GM12878 (cell line): ENCODE results near the gene CRYL1. TPM values are rescaled to one million over a fixed set of nuclear protein-coding genes. Genes with fewer than 3 reads are reported as not detected.

Experiments used
- BACH1 ChIP-seq: fragments of 450-650 bp; IDR thresholded peaks from 2 replicates; pipeline ENCODE4 v1.6.1; 2017; ENCODE audit warnings: mild to moderate bottlenecking, borderline replicate concordance
- BRCA1 ChIP-seq: IDR thresholded peaks from 2 replicates; pipeline ENCODE4 v1.6.1; 2011; ENCODE audit warnings: low read depth, low read length, improper control_type of control experiment
- CHD4 ChIP-seq: fragments of 200-600 bp; sonication (generic); IDR thresholded peaks from 2 replicates; pipeline ENCODE4 v1.6.1; 2016; ENCODE audit warnings: mild to moderate bottlenecking
- DPF2 ChIP-seq: fragments of 450-650 bp; IDR thresholded peaks from 2 replicates; pipeline ENCODE4 v1.6.1; 2017; ENCODE audit warnings: mild to moderate bottlenecking
- ESRRA ChIP-seq: IDR thresholded peaks from 2 replicates; pipeline ENCODE4 v1.6.1; 2012; ENCODE audit warnings: mild to moderate bottlenecking, low read length, improper control_type of control experiment
- ETV6 ChIP-seq, 2 experiments: fragments of 450-650 bp in 1 of 2; IDR thresholded peaks in 1 of 2; conservative IDR thresholded peaks in 1 of 2; 2 replicates each; pipeline ENCODE4 v1.6.1; 2014; ENCODE audit warnings: antibody characterized with exemption in 1 of 2, borderline replicate concordance in 1 of 2, low read depth in 1 of 2, mild to moderate bottlenecking in 1 of 2, moderate library complexity in 1 of 2
- FOS ChIP-seq: IDR thresholded peaks from 3 replicates; pipeline ENCODE4 v1.6.1; 2011; ENCODE audit warnings: borderline replicate concordance; ENCODE audit not compliant: insufficient read length; ENCODE audit errors: extremely low read depth
- HDAC6 ChIP-seq: fragments of 200-600 bp; sonication (generic); IDR thresholded peaks from one replicate; pipeline ENCODE4 v1.8.0; 2017; ENCODE audit warnings: antibody characterized with exemption; ENCODE audit not compliant: unreplicated experiment
- IRF5 ChIP-seq: fragments of 450-650 bp; IDR thresholded peaks from 2 replicates; pipeline ENCODE4 v1.6.1; 2017; ENCODE audit warnings: borderline replicate concordance
- KLF5 ChIP-seq: fragments of 450-650 bp; IDR thresholded peaks from 2 replicates; pipeline ENCODE4 v1.6.1; 2014; ENCODE audit warnings: mild to moderate bottlenecking; ENCODE audit not compliant: partially characterized antibody
- MXI1 ChIP-seq: fragments of 150-350 bp; IDR thresholded peaks from 2 replicates; pipeline ENCODE4 v1.6.1; 2011; ENCODE audit warnings: low read depth, mild to moderate bottlenecking, inconsistent platforms, low read length, improper control_type of control experiment
- NBN ChIP-seq: fragments of 450-650 bp; IDR thresholded peaks from 2 replicates; pipeline ENCODE4 v1.6.1; 2016
- RAD21 ChIP-seq: IDR thresholded peaks from 2 replicates; pipeline ENCODE4 v1.6.1; 2011; ENCODE audit warnings: mild to moderate bottlenecking, low read depth, low read length, moderate library complexity; ENCODE audit not compliant: insufficient read depth
- RELA ChIP-seq: fragments of 450-650 bp; IDR thresholded peaks from 2 replicates; pipeline ENCODE4 v1.8.0; 2014; ENCODE audit warnings: borderline replicate concordance; ENCODE audit not compliant: partially characterized antibody
- SIX5 ChIP-seq: IDR thresholded peaks from 2 replicates; pipeline ENCODE4 v1.6.1; 2011; ENCODE audit warnings: mild to moderate bottlenecking, low read depth, low read length, moderate library complexity; ENCODE audit not compliant: severe bottlenecking
- SKIL ChIP-seq: fragments of 450-650 bp; IDR thresholded peaks from 2 replicates; pipeline ENCODE4 v1.6.1; 2017; ENCODE audit warnings: mild to moderate bottlenecking, low read depth, inconsistent platforms; ENCODE audit not compliant: poor library complexity, severe bottlenecking
- SP1 ChIP-seq: IDR thresholded peaks from one replicate; pipeline ENCODE4 v1.6.1; 2011; ENCODE audit warnings: low read depth, low read length
- STAT1 ChIP-seq: fragments of 450-650 bp; conservative IDR thresholded peaks from 2 replicates; pipeline ENCODE4 v1.6.1; 2014; ENCODE audit warnings: antibody characterized with exemption, mild to moderate bottlenecking
- STAT3 ChIP-seq: IDR thresholded peaks from 2 replicates; pipeline ENCODE4 v1.6.1; 2011; ENCODE audit warnings: low read depth, low read length, improper control_type of control experiment
- TBL1XR1 ChIP-seq: IDR thresholded peaks from 2 replicates; pipeline ENCODE4 v1.6.1; 2012; ENCODE audit warnings: low read depth, low read length, improper control_type of control experiment
- USF2 ChIP-seq: IDR thresholded peaks from 2 replicates; pipeline ENCODE4 v1.6.1; 2011; ENCODE audit warnings: low read depth, low read length, improper control_type of control experiment, borderline replicate concordance
- ZBTB11 ChIP-seq: fragments of 450-650 bp; formaldehyde crosslinking; IDR thresholded peaks from 2 replicates; pipeline ENCODE4 v1.5.0; 2022; ENCODE audit warnings: mild to moderate bottlenecking, missing genetic modification characterization
- polyA plus RNA-seq, 11 experiments: library from polyadenylated mRNA; depleted of rRNA in 4 of 11; unstranded in 6 of 11; stranded (reverse) in 5 of 11; fragments of >200 nt; fragmentation: Nextera tagmentation in 4 of 11; fragmentation: Illumina TruSeq in 1 of 11; extraction: Ambion mirVana in 4 of 11; extraction: Trizol in 1 of 11; gene quantifications; 1 replicate in 1 of 11; 2 replicates in 10 of 11; pipeline versions ENCODE4 v1.2.1 to v1.2.3, GENCODE V29; 2011 to 2016; ENCODE audit warnings: inconsistent platforms in 2 of 11, missing spikeins in 2 of 11, low read depth in 1 of 11
- total RNA-seq, 4 experiments: library from RNA; depleted of rRNA in 3 of 4; stranded (reverse); fragments of >200 nt in 3 of 4; fragmentation: Illumina TruSeq in 1 of 4; extraction: Trizol in 1 of 4; gene quantifications; 2 replicates each; pipeline versions ENCODE4 v1.2.1 to v1.2.3, GENCODE V29; 2013 to 2021

CRYL1 gene
- total and polyA plus RNA-seq, 10 of the 15 experiments (the other 5 are each of a cell fraction or from before 2014, with no cell fraction given): 5.5 to 36.7 (median 12.2) TPM

- TF ChIP-seq SKIL (no peak), BACH1 (peak; percentile 69; the same call in 1 of the 2 replicates), RELA (no peak), ETV6 (conservative IDR thresholded peaks at IDR 0.05 in 1 of 2, IDR thresholded peaks at IDR 0.05 in 1 of 2; ENCODE audit: borderline replicate concordance in 1 of 2, low read depth in 1 of 2) (no peak), STAT1 (no peak), CHD4 (no peak), SIX5 (no peak), ZBTB11 (no peak), IRF5 (no peak), RAD21 (no peak), SP1 (no peak), KLF5 (no peak), USF2 (no peak), STAT3 (no peak), FOS (no peak), HDAC6 (no peak), NBN (peak; percentile 50), TBL1XR1 (no peak), MXI1 (peak; percentile 15; the same call in 1 of the 2 replicates), BRCA1 (no peak), DPF2 (0 out of 2 replicates have a peak, but pooled peaks have one; percentile 54), ESRRA (no peak)
Measured at GRCh38 chr13:20525601-20526544, at the start of gene CRYL1 (continued).
